ENCODE results near the gene HSD17B12.

Gene HSD17B12

GRCh38 chr11:43874738-43875137 is 194.2 kb downstream of the HSD17B12 start:
- FAIRE-seq = no peak

- no peak for FAIRE-seq
Measured at GRCh38 chr11:43879789-43880639, 199.5 kb downstream of the HSD17B12 start.

- no peak for FAIRE-seq
Measured at GRCh38 chr11:43880640-43881159, 200.2 kb downstream of the HSD17B12 start, which contains the start of gene ALKBH3. Gene ALKBH3, plus strand, starts transcription at chr11:43880831. Its CDS starts 1,822 bp downstream, at chr11:43882653.

GRCh38 chr11:43892851-43893250 is 212.3 kb downstream of the HSD17B12 start:
- FAIRE-seq = no peak

GRCh38 chr11:43894546-43894945 is 214.0 kb downstream of the HSD17B12 start:
- no peak for FAIRE-seq

- FAIRE-seq = no peak
Measured at GRCh38 chr11:43895601-43896000, 215.1 kb downstream of the HSD17B12 start.

GRCh38 chr11:43898574-43898973 is 218.0 kb downstream of the HSD17B12 start:
- FAIRE-seq = no peak

- no peak for FAIRE-seq
Measured at GRCh38 chr11:43899094-43899493, 218.6 kb downstream of the HSD17B12 start.

GRCh38 chr11:43901551-43901950 is 221.0 kb downstream of the HSD17B12 start:
- FAIRE-seq = no peak

GRCh38 chr11:43903078-43903477 is 222.5 kb downstream of the HSD17B12 start:
- no peak for FAIRE-seq

GRCh38 chr11:43903969-43904368 is 223.4 kb downstream of the HSD17B12 start:
- FAIRE-seq = no peak

- no peak for FAIRE-seq
Measured at GRCh38 chr11:43904742-43905535, 224.4 kb downstream of the HSD17B12 start.

- FAIRE-seq = no peak
Measured at GRCh38 chr11:43905813-43906241, 225.3 kb downstream of the HSD17B12 start.
